ENCODE measurements around the gene STC2.

STC2 gene

DNA sequence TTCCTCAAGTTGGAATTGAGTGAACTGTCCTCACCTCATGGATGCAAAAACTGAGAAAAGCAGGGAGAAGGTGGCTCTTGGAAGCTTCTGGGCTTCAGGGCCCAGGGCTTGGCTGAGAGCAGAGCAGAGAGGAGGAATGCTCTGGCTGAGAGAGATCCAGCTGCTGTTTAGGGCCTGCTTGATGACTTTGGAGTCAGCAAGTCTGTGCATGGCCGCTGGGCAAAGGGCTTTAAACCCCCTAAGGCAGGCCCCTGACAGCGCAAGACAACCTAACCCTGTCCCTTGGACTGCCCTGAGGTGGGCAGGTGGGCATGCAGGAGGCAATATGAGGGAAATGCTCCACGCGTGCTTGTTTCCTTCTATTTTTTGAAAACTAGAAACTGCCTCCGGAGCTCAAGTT is 8.6 kb downstream of the STC2 start:
- H3K4me1 ChIP-seq (ENCODE audit: control insufficient read depth in 1 of 2, insufficient read depth in 2 of 2, low read length in 2 of 2): peaks cover 27 to 42% of the 10 kb centered on the region in 2 experiments
- WGBS (ENCODE audit: extremely low coverage, insufficient coverage, insufficient read length): no CpG with 5 or more reads among the region's 5 CpGs
- H3K36me3 ChIP-seq (ENCODE audit: control insufficient read depth in 1 of 2, insufficient read depth in 2 of 2, low read length in 2 of 2): peaks cover 8 to 21% of the 10 kb centered on the region in 2 experiments
- no peak overlapping the region for H3K4me3 ChIP-seq (ENCODE audit: low read depth, low read length)
- peak overlapping the region; percentile 14 for H3K14ac ChIP-seq (ENCODE audit: low read length)
- no peaks in the 10 kb centered on the region for H3K27me3 ChIP-seq (ENCODE audit: insufficient read depth, low read length)
- H3K9me3 ChIP-seq (ENCODE audit: insufficient read depth, low read depth, low read length): no peaks in the 10 kb centered on the region
- H3K79me2 ChIP-seq (ENCODE audit: control insufficient read depth, insufficient read depth, low read length, poor library complexity): no peaks in the 10 kb centered on the region
- no peak for DNase-seq
- no peak overlapping the region for H3K4ac ChIP-seq (ENCODE audit: low read depth, low read length)
- peak overlapping the region; percentile 18 for H3K27ac ChIP-seq (ENCODE audit: low read depth, low read length)
- H2BK12ac ChIP-seq (ENCODE audit: low read length): no peak overlapping the region
- no peak overlapping the region for H2BK120ac ChIP-seq (ENCODE audit: insufficient read depth, low read length, poor library complexity)
- peak overlapping the region; percentile 21 for H3K18ac ChIP-seq (ENCODE audit: low read length)
- H2AFZ ChIP-seq (ENCODE audit: insufficient read depth, low read length, poor library complexity): no peak overlapping the region
- H2BK5ac ChIP-seq (ENCODE audit: low read depth, low read length, poor library complexity): no peak overlapping the region
- peaks cover 6% of the 10 kb centered on the region for H3K79me1 ChIP-seq (ENCODE audit: low read length)
- no peak overlapping the region for H4K8ac ChIP-seq (ENCODE audit: low read depth, low read length)
- no peak overlapping the region for H4K91ac ChIP-seq (ENCODE audit: low read depth, low read length)
- no peak overlapping the region for H3K23ac ChIP-seq (ENCODE audit: low read length)
- H2AK5ac ChIP-seq (ENCODE audit: low read length): no peak overlapping the region
- no peak overlapping the region for H3K4me2 ChIP-seq (ENCODE audit: low read length)
- no peak overlapping the region for H3K9ac ChIP-seq (ENCODE audit: low read length)
- H4K12ac ChIP-seq (ENCODE audit: low read depth, low read length): no peak overlapping the region

DNA sequence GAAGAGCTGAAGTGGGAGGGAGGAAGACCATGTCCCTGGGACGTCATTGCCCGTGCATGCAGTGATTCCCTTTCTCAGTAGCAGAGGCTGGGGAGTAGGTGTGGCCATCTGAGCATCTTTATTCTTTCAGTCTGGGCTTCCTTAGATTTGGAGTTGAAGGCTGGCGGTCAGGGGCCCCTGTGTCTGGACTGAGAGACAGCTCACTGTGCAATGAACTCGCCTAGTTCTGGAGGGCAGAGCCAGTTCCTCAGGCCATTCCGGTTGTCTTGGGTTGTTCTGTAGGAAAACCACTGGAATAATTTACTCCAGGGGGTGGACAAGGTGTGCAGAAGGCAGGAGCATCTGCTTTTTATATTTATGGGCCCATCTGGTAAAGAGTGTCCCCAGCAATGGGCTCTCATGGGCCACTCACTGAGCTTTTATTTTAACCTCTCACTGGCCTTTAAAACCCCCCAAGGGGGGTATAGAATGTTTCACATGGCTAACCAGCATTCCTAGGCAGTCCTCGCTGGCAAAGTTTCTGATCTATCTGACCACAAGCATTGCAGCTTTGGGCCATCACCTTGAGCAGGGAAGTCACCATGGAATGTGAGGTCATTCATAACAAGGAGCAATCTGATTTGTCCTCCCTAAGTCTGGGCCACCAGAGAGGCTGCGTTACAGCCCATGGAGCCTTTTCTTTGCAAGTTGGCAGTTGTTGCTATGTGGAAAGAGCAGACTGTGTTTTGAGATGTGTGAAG is 9.2 kb downstream of the STC2 start:
- Histone ChIP-seq H3K14ac (ENCODE audit: low read length) (no peak overlapping the region), H2BK12ac (ENCODE audit: low read length) (no peak overlapping the region), H3K23ac (ENCODE audit: low read length) (no peak overlapping the region)

DNA sequence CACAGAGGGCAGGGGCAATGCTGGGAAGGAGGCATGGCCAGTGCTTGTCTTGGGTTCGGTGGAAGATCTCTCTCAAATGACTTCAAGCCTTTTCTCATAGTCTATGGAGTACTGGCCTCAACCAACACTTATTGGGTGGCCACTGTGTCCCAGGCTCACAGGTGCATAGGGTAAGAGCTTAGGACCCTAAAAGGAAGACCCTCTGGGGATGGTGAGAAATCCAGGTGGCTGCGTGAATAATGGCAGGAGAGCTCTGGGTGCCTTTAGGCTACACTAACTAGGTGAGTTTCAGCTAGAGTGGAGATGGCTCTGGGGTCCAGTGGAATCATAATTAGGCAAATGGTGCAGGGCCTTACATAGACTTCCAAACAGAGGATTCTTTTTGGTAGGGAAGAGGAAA is 9.9 kb downstream of the STC2 start:
- Histone ChIP-seq H3K4me1 (ENCODE audit: control insufficient read depth in 1 of 2, insufficient read depth in 2 of 2, low read length in 2 of 2) (peaks cover 27 to 42% of the 10 kb centered on the region in 2 experiments), H3K9ac (ENCODE audit: low read length) (no peak overlapping the region), H4K8ac (ENCODE audit: low read depth, low read length) (no peak overlapping the region), H4K91ac (ENCODE audit: low read depth, low read length) (peak overlapping the region; percentile 27), H3K36me3 (ENCODE audit: control insufficient read depth in 1 of 2, insufficient read depth in 2 of 2, low read length in 2 of 2) (peaks cover 6 to 14% of the 10 kb centered on the region in 2 experiments), H3K4me2 (ENCODE audit: low read length) (no peak overlapping the region), H3K23ac (ENCODE audit: low read length) (no peak overlapping the region), H2BK12ac (ENCODE audit: low read length) (no peak overlapping the region), H2BK120ac (ENCODE audit: insufficient read depth, low read length, poor library complexity) (no peak overlapping the region), H3K27me3 (ENCODE audit: insufficient read depth, low read length) (no peaks in the 10 kb centered on the region), H3K27ac (ENCODE audit: low read depth, low read length) (no peak overlapping the region), H3K14ac (ENCODE audit: low read length) (no peak overlapping the region), H3K9me3 (ENCODE audit: insufficient read depth, low read depth, low read length) (no peaks in the 10 kb centered on the region), H4K12ac (ENCODE audit: low read depth, low read length) (no peak overlapping the region), H2AK5ac (ENCODE audit: low read length) (no peak overlapping the region), H2BK5ac (ENCODE audit: low read depth, low read length, poor library complexity) (no peak overlapping the region), H3K79me1 (ENCODE audit: low read length) (peaks cover 9% of the 10 kb centered on the region), H3K4ac (ENCODE audit: low read depth, low read length) (no peak overlapping the region), H3K79me2 (ENCODE audit: control insufficient read depth, insufficient read depth, low read length, poor library complexity) (no peaks in the 10 kb centered on the region), H3K18ac (ENCODE audit: low read length) (no peak overlapping the region), H2AFZ (ENCODE audit: insufficient read depth, low read length, poor library complexity) (no peak overlapping the region), H3K4me3 (ENCODE audit: low read depth, low read length) (no peak overlapping the region)
- WGBS (ENCODE audit: extremely low coverage, insufficient coverage, insufficient read length): no CpG with 5 or more reads among the region's 2 CpGs
- no peak for DNase-seq

More for the DNA sequence above, 9.2 kb downstream of the STC2 start:
- Histone ChIP-seq H4K91ac (ENCODE audit: low read depth, low read length) (no peak overlapping the region), H3K4me3 (ENCODE audit: low read depth, low read length) (no peak overlapping the region), H4K8ac (ENCODE audit: low read depth, low read length) (no peak overlapping the region), H3K9me3 (ENCODE audit: insufficient read depth, low read depth, low read length) (no peaks in the 10 kb centered on the region), H2BK120ac (ENCODE audit: insufficient read depth, low read length, poor library complexity) (no peak overlapping the region), H2BK5ac (ENCODE audit: low read depth, low read length, poor library complexity) (no peak overlapping the region), H3K18ac (ENCODE audit: low read length) (no peak overlapping the region), H2AFZ (ENCODE audit: insufficient read depth, low read length, poor library complexity) (no peak overlapping the region), H3K79me1 (ENCODE audit: low read length) (peaks cover 9% of the 10 kb centered on the region), H3K79me2 (ENCODE audit: control insufficient read depth, insufficient read depth, low read length, poor library complexity) (no peaks in the 10 kb centered on the region), H4K12ac (ENCODE audit: low read depth, low read length) (no peak overlapping the region), H2AK5ac (ENCODE audit: low read length) (no peak overlapping the region), H3K27me3 (ENCODE audit: insufficient read depth, low read length) (no peaks in the 10 kb centered on the region), H3K27ac (ENCODE audit: low read depth, low read length) (no peak overlapping the region), H3K9ac (ENCODE audit: low read length) (no peak overlapping the region), H3K4ac (ENCODE audit: low read depth, low read length) (no peak overlapping the region), H3K4me2 (ENCODE audit: low read length) (no peak overlapping the region), H3K36me3 (ENCODE audit: control insufficient read depth in 1 of 2, insufficient read depth in 2 of 2, low read length in 2 of 2) (peaks cover 8 to 19% of the 10 kb centered on the region in 2 experiments), H3K4me1 (ENCODE audit: control insufficient read depth in 1 of 2, insufficient read depth in 2 of 2, low read length in 2 of 2) (peaks cover 27 to 42% of the 10 kb centered on the region in 2 experiments)
- DNase-seq: peak in 1 of 2 donors; percentile 21
- no CpG with 5 or more reads among the region's 7 CpGs for WGBS (ENCODE audit: extremely low coverage, insufficient coverage, insufficient read length)

DNA sequence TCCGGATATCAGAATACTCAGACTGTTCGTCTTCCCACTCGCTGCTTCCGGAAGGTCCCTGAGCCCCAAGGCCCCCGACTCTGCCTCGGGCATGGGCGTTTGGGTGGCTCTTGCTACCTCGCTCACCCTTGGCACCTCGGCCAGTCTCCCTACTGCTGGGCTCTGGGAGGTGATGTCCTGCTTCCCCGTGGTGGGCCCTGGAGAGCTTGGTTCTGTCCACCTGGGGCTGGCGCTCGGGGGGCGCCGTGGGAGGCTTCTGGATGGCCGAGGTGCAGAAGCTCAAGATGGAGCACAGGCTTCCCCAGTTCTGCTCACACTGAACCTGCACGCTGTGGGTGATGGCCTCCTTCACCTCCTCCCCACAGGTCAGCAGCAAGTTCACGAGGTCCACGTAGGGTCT is 10.4 kb downstream of the STC2 start:
- no peak overlapping the region for H3K14ac ChIP-seq (ENCODE audit: low read length)
- H3K36me3 ChIP-seq (ENCODE audit: control insufficient read depth in 1 of 2, insufficient read depth in 2 of 2, low read length in 2 of 2): peaks cover 2 to 10% of the 10 kb centered on the region in 2 experiments
- H2BK12ac ChIP-seq (ENCODE audit: low read length): peak overlapping the region; percentile 17
- no peak overlapping the region for H3K4ac ChIP-seq (ENCODE audit: low read depth, low read length)
- no peak overlapping the region for H3K9ac ChIP-seq (ENCODE audit: low read length)
- peak overlapping the region; percentile 45 for H2AK5ac ChIP-seq (ENCODE audit: low read length)
- H4K12ac ChIP-seq (ENCODE audit: low read depth, low read length): no peak overlapping the region
- H4K8ac ChIP-seq (ENCODE audit: low read depth, low read length): no peak overlapping the region
- H3K9me3 ChIP-seq (ENCODE audit: insufficient read depth, low read depth, low read length): no peaks in the 10 kb centered on the region
- H3K4me2 ChIP-seq (ENCODE audit: low read length): no peak overlapping the region
- DNase-seq: no peak
- peak overlapping the region; percentile 38 for H3K18ac ChIP-seq (ENCODE audit: low read length)
- WGBS (ENCODE audit: extremely low coverage, insufficient coverage, insufficient read length): no CpG with 5 or more reads among the region's 18 CpGs
- H3K79me1 ChIP-seq (ENCODE audit: low read length): peaks cover 9% of the 10 kb centered on the region
- peak overlapping the region; percentile 23 for H2BK120ac ChIP-seq (ENCODE audit: insufficient read depth, low read length, poor library complexity)
- H3K23ac ChIP-seq (ENCODE audit: low read length): no peak overlapping the region
- no peaks in the 10 kb centered on the region for H3K27me3 ChIP-seq (ENCODE audit: insufficient read depth, low read length)
- peak overlapping the region; percentile 27 for H4K91ac ChIP-seq (ENCODE audit: low read depth, low read length)
- no peak overlapping the region for H3K4me3 ChIP-seq (ENCODE audit: low read depth, low read length)
- H2BK5ac ChIP-seq (ENCODE audit: low read depth, low read length, poor library complexity): no peak overlapping the region
- peaks cover 27 to 42% of the 10 kb centered on the region in 2 experiments for H3K4me1 ChIP-seq (ENCODE audit: control insufficient read depth in 1 of 2, insufficient read depth in 2 of 2, low read length in 2 of 2)
- H3K27ac ChIP-seq (ENCODE audit: low read depth, low read length): no peak overlapping the region
- H3K79me2 ChIP-seq (ENCODE audit: control insufficient read depth, insufficient read depth, low read length, poor library complexity): no peaks in the 10 kb centered on the region
- no peak overlapping the region for H2AFZ ChIP-seq (ENCODE audit: insufficient read depth, low read length, poor library complexity)

Data from trophoblast cell (in vitro differentiated cells and primary cell).